HepG2 (cell line): Measurements from ENCODE around the gene OR5K1. TPM values are rescaled to one million over a fixed set of nuclear protein-coding genes. Genes with fewer than 3 reads are reported as not detected.

Experiments
- ATAC-seq: fragments of 200-7000 bp; cut with Tn5 transposase; 3 replicates; pipeline ENCODE4 v1.9.1; 2020; ENCODE audit warnings: mild to moderate bottlenecking, moderate library complexity
- BruUV-seq: library from RNA; stranded (reverse); fragments of 400-500 nt; replicated peaks from 2 replicates; lab custom pipeline; 2021; lab: Mats Ljungman, UMichigan
- CTCF ChIA-PET: fragments of 300-600 bp; formaldehyde crosslinking; extraction: SDS; loops from one replicate; lab custom pipeline; 2021; ENCODE audit warnings: low total read pairs, inconsistent platforms, low intra/inter-chr PET ratio; lab: Yijun Ruan, JAX
- POLR2A ChIA-PET: fragments of 350-600 bp; sonication (Branson Sonifier 250); formaldehyde crosslinking; loops from one replicate; lab custom pipeline; 2020; ENCODE audit warnings: antibody characterized with exemption, inconsistent platforms; lab: Yijun Ruan, JAX
- DNase-seq: peaks from one replicate; pipeline ENCODE4 v3.0.0-alpha.2; 2015; ENCODE audit warnings: low spot score
- FAIRE-seq: peaks from 3 replicates; lab custom pipeline; 2011; peaks lifted over from hg19 to GRCh38; lab: Jason Lieb, UNC
- H2AFZ ChIP-seq: one replicate; pipeline ENCODE4 v1.6.1; 2011; ENCODE audit warnings: low read length, inconsistent platforms
- H3K27ac ChIP-seq: fragments of 300-600 bp; 3 replicates; pipeline ENCODE4 v1.8.0; 2011; ENCODE audit warnings: mixed run types, mild to moderate bottlenecking, mixed read lengths, low read length, inconsistent platforms; ENCODE audit not compliant: insufficient read depth; ENCODE audit errors: extremely low read length
- H3K27me3 ChIP-seq, 2 experiments: fragments of 200-600 bp in 1 of 2; 2 replicates in 1 of 2; 3 replicates in 1 of 2; pipeline versions ENCODE4 v1.6.0 to v1.8.0; 2011; ENCODE audit warnings: low read length in 2 of 2, mild to moderate bottlenecking in 2 of 2, moderate library complexity in 2 of 2, inconsistent platforms in 1 of 2; ENCODE audit not compliant: insufficient read depth in 2 of 2, control insufficient read depth in 1 of 2
- H3K36me3 ChIP-seq, 2 experiments: fragments of 200-600 bp in 1 of 2; replicated peaks in 1 of 2; 2 replicates in 1 of 2; 3 replicates in 1 of 2; pipeline versions ENCODE4 v1.5.1 to v1.8.0; 2011; ENCODE audit warnings: low read length in 2 of 2, inconsistent platforms in 1 of 2; ENCODE audit not compliant: insufficient read depth in 2 of 2, control insufficient read depth in 1 of 2
- H3K4me1 ChIP-seq: 2 replicates; pipeline ENCODE4 v1.5.1; 2012; ENCODE audit warnings: low read length, inconsistent platforms; ENCODE audit not compliant: insufficient read depth
- H3K4me2 ChIP-seq: 2 replicates; pipeline ENCODE4 v1.6.0; 2011; ENCODE audit warnings: low read depth, low read length, inconsistent platforms
- H3K4me3 ChIP-seq, 3 experiments: fragments of 200-600 bp in 1 of 3; sonication (generic), shearing (Covaris generic) in 1 of 3; replicated peaks in 1 of 3; 2 replicates each; pipeline ENCODE4 v1.5.1; 2011 to 2016; ENCODE audit warnings: low read length in 3 of 3, inconsistent platforms in 2 of 3, low read depth in 2 of 3, mild to moderate bottlenecking in 2 of 3, control low read depth in 1 of 3, mixed read lengths in 1 of 3; ENCODE audit not compliant: insufficient read depth in 1 of 3
- H3K79me2 ChIP-seq: one replicate; pipeline ENCODE4 v1.6.1; 2011; ENCODE audit warnings: low read length, inconsistent platforms; ENCODE audit not compliant: insufficient read depth
- H3K9ac ChIP-seq: 2 replicates; pipeline ENCODE4 v1.6.0; 2011; ENCODE audit warnings: mild to moderate bottlenecking, low read depth, low read length, inconsistent platforms; ENCODE audit not compliant: insufficient read depth
- H3K9me3 ChIP-seq: 2 replicates; pipeline ENCODE4 v1.5.1; 2012; ENCODE audit warnings: mild to moderate bottlenecking, low read length
- H4K20me1 ChIP-seq: 2 replicates; pipeline ENCODE4 v1.6.0; 2011; ENCODE audit warnings: inconsistent platforms, mild to moderate bottlenecking, low read length, moderate library complexity; ENCODE audit not compliant: insufficient read depth
- CREBL2 ChIP-seq: sonication (generic); formaldehyde crosslinking; IDR thresholded peaks from 2 replicates; pipeline ENCODE4 v1.8.1; 2023; ENCODE audit warnings: missing genetic modification reagents, mild to moderate bottlenecking, borderline replicate concordance
- DZIP1 ChIP-seq: sonication (generic); formaldehyde crosslinking; IDR thresholded peaks from 2 replicates; pipeline ENCODE4 v1.5.0; 2020; ENCODE audit warnings: mild to moderate bottlenecking, missing genetic modification reagents
- GFI1 ChIP-seq: sonication (generic); formaldehyde crosslinking; IDR thresholded peaks from 2 replicates; pipeline ENCODE4 v1.5.0; 2020; ENCODE audit warnings: missing genetic modification reagents, mild to moderate bottlenecking, borderline replicate concordance
- KDM3A ChIP-seq: IDR thresholded peaks from 2 replicates; pipeline ENCODE4 v1.6.1; 2018; ENCODE audit warnings: low read depth, missing compliant biosample characterization
- KLF13 ChIP-seq: sonication (generic); formaldehyde crosslinking; IDR thresholded peaks from 2 replicates; pipeline ENCODE4 v1.4.0; 2020; ENCODE audit warnings: mild to moderate bottlenecking, missing genetic modification reagents
- MLLT10 ChIP-seq: sonication (generic); formaldehyde crosslinking; IDR thresholded peaks from 2 replicates; pipeline ENCODE4 v1.4.0; 2020; ENCODE audit warnings: missing genetic modification reagents
- REL ChIP-seq: sonication (generic); formaldehyde crosslinking; conservative IDR thresholded peaks from 2 replicates; pipeline ENCODE4 v1.8.0; 2022; ENCODE audit warnings: mild to moderate bottlenecking, missing genetic modification reagents, moderate library complexity
- RFX1 ChIP-seq: fragments of 450-650 bp; IDR thresholded peaks from 2 replicates; pipeline ENCODE4 v1.6.1; 2017
- ZBTB34 ChIP-seq: sonication (generic); formaldehyde crosslinking; IDR thresholded peaks from 2 replicates; pipeline ENCODE4 v1.8.0; 2022; ENCODE audit warnings: mild to moderate bottlenecking, missing genetic modification reagents
- ZNF292 ChIP-seq: sonication (generic); formaldehyde crosslinking; IDR thresholded peaks from 2 replicates; pipeline ENCODE4 v1.8.1; 2022; ENCODE audit warnings: mild to moderate bottlenecking, low read depth, missing genetic modification reagents, borderline replicate concordance
- ZNF362 ChIP-seq: sonication (generic); formaldehyde crosslinking; IDR thresholded peaks from 2 replicates; pipeline ENCODE4 v1.4.0; 2020; ENCODE audit warnings: missing genetic modification reagents, mild to moderate bottlenecking, borderline replicate concordance
- ZNF546 ChIP-seq: sonication (generic); formaldehyde crosslinking; conservative IDR thresholded peaks from 2 replicates; pipeline ENCODE4 v1.8.1; 2023; ENCODE audit warnings: mild to moderate bottlenecking, missing genetic modification reagents
- ZNF691 ChIP-seq: sonication (generic); formaldehyde crosslinking; IDR thresholded peaks from 2 replicates; pipeline ENCODE4 v1.4.0; 2020; ENCODE audit warnings: missing genetic modification reagents, low read depth, mild to moderate bottlenecking, borderline replicate concordance
- ZSCAN22 ChIP-seq: sonication (generic); formaldehyde crosslinking; IDR thresholded peaks from 2 replicates; pipeline ENCODE4 v1.4.0; 2020; ENCODE audit warnings: mild to moderate bottlenecking, missing genetic modification reagents
- WGBS: methylation state at CpG from one replicate; pipeline ENCODE4 v1.1.6; 2017; ENCODE audit warnings: low lambda C conversion rate; 5-methylcytosine and 5-hydroxymethylcytosine counted together
- in situ Hi-C: cut with HindIII; loops from 2 replicates; pipeline ENCODE4 v1.10.0; 2017; ENCODE audit warnings: low pct_unique_long_range_greater_than_20kb; ENCODE audit not compliant: extremely low pct_ligation_motif_present
- intact Hi-C: fragments of 100-400 bp; cut with micrococcal nuclease; formaldehyde crosslinking; loops from one replicate; pipeline ENCODE4 v1.10.0; 2022; ENCODE audit not compliant: unreplicated experiment
- polyA plus RNA-seq, 8 experiments: library from polyadenylated mRNA; depleted of rRNA in 3 of 8; stranded (reverse) in 7 of 8; unstranded in 1 of 8; fragments of >200 nt; fragmentation: Illumina TruSeq in 4 of 8; extraction: Trizol in 4 of 8; gene quantifications; 2 replicates each; pipeline versions ENCODE4 v1.2.1 to v1.2.3, GENCODE V29; 2011 to 2016; ENCODE audit warnings: low read depth in 4 of 8, missing spikeins in 1 of 8, mixed read lengths in 1 of 8; ENCODE audit not compliant: insufficient read depth in 1 of 8
- total RNA-seq, 5 experiments: library from RNA; depleted of rRNA; stranded (reverse); fragments of >200 nt; fragmentation: Illumina TruSeq; extraction: Trizol; gene quantifications; 2 replicates each; pipeline ENCODE4 v1.2.3, GENCODE V29; 2016; ENCODE audit warnings: low read depth in 1 of 5

OR5K1 gene
- total and polyA plus RNA-seq, 2 of the 13 experiments (the other 11 are each of a cell fraction or from before 2014, with no cell fraction given) = not detected

GRCh38 chr3:98501270-98501669 lies 38.3 kb downstream of the OR5K1 start:
- Histone ChIP-seq H4K20me1 (no peaks in the 10 kb centered on the region), H2AFZ (no peak overlapping the region), H3K27me3 (no peaks in the 10 kb centered on the region), H3K27ac (no peak overlapping the region), H3K4me2 (no peak overlapping the region), H3K79me2 (no peaks in the 10 kb centered on the region), H3K9ac (no peak overlapping the region), H3K4me1 (no peaks in the 10 kb centered on the region), H3K36me3 (no peaks in the 10 kb centered on the region), H3K4me3 (no peak overlapping the region), H3K9me3 (no peaks in the 10 kb centered on the region)
- in situ Hi-C loops (no loop called here), intact Hi-C loops (no loop called here)
- WGBS = 35% methylated on average over 4 of the region's 4 CpGs
- ChIA-PET CTCF (no interaction called here), POLR2A (no interaction called here)
- ATAC-seq (no peak), DNase-seq (no peak), FAIRE-seq (no peak)
- no TSS peak for BruUV-seq
- no peak for TF ChIP-seq MLLT10 (CRISPR knock-in tag)
- TF ChIP-seq DZIP1 (CRISPR knock-in tag) = no peak
- no peak for TF ChIP-seq ZSCAN22 (CRISPR knock-in tag)
- TF ChIP-seq GFI1 (CRISPR knock-in tag) = no peak
- TF ChIP-seq RFX1 = no peak
- no peak for TF ChIP-seq KDM3A (CRISPR knock-in tag)
- no peak for TF ChIP-seq CREBL2 (CRISPR knock-in tag)
- no peak for TF ChIP-seq ZNF691
- no peak for TF ChIP-seq ZBTB34
- TF ChIP-seq KLF13 (CRISPR knock-in tag) = no peak
- TF ChIP-seq REL (CRISPR knock-in tag) = no peak
- no peak for TF ChIP-seq ZNF292 (CRISPR knock-in tag)
- TF ChIP-seq ZNF362 = no peak
- no peak for TF ChIP-seq ZNF546 (CRISPR knock-in tag)
